ENCODE results near the gene MAP7D3. TPM values are rescaled to one million over a fixed set of nuclear protein-coding genes. Genes with fewer than 3 reads are reported as not detected.

MAP7D3 gene
- total RNA-seq, 1 donor from 2014 or later, result 10.3 TPM

- no peak for TF ChIP-seq CTCF (conservative IDR thresholded peaks at IDR 0.05)
- Mint-ChIP-seq H3K4me1 (ENCODE audit: unreplicated experiment) (peaks cover 10% of the 10 kb centered on the region), H3K27ac (no peak overlapping the region), H3K36me3 (no peaks in the 10 kb centered on the region), H3K4me3 (no peak overlapping the region), H3K9me3 (peaks cover 4% of the 10 kb centered on the region), H3K27me3 (no peaks in the 10 kb centered on the region)
- DNase-seq (ENCODE audit: extremely low spot score, unreplicated experiment), result no peak
Measured at GRCh38 chrX:136200466-136200865, 50.7 kb downstream of the MAP7D3 start.

GRCh38 chrX:136199365-136199764 is 51.8 kb downstream of the MAP7D3 start:
- Mint-ChIP-seq H3K9me3 (peaks cover 4% of the 10 kb centered on the region), H3K4me1 (ENCODE audit: unreplicated experiment) (peaks cover 10% of the 10 kb centered on the region), H3K27me3 (no peaks in the 10 kb centered on the region), H3K4me3 (no peak overlapping the region), H3K27ac (no peak overlapping the region), H3K36me3 (no peaks in the 10 kb centered on the region)
- no peak for TF ChIP-seq CTCF (conservative IDR thresholded peaks at IDR 0.05)
- DNase-seq (ENCODE audit: extremely low spot score, unreplicated experiment), result no peak

- no peak for TF ChIP-seq CTCF (conservative IDR thresholded peaks at IDR 0.05)
Measured at GRCh38 chrX:136198678-136199243, 52.4 kb downstream of the MAP7D3 start.

GRCh38 chrX:136198010-136198409 is 53.2 kb downstream of the MAP7D3 start:
- Mint-ChIP-seq H3K27me3 (no peaks in the 10 kb centered on the region), H3K27ac (no peak overlapping the region), H3K9me3 (peaks cover 4% of the 10 kb centered on the region), H3K4me1 (ENCODE audit: unreplicated experiment) (peaks cover 7% of the 10 kb centered on the region), H3K4me3 (peak overlapping the region; percentile 4), H3K36me3 (no peaks in the 10 kb centered on the region)
- TF ChIP-seq CTCF (conservative IDR thresholded peaks at IDR 0.05), result no peak
- no peak for DNase-seq (ENCODE audit: extremely low spot score, unreplicated experiment)

More at GRCh38 chrX:136198678-136199243, 52.4 kb downstream of the MAP7D3 start:
- Mint-ChIP-seq H3K4me3 (no peak overlapping the region), H3K36me3 (no peaks in the 10 kb centered on the region), H3K4me1 (ENCODE audit: unreplicated experiment) (peaks cover 10% of the 10 kb centered on the region), H3K27me3 (no peaks in the 10 kb centered on the region), H3K27ac (no peak overlapping the region), H3K9me3 (peaks cover 4% of the 10 kb centered on the region)
- no peak for DNase-seq (ENCODE audit: extremely low spot score, unreplicated experiment)

GRCh38 chrX:136196691-136197155 is 54.5 kb downstream of the MAP7D3 start:
- DNase-seq (ENCODE audit: extremely low spot score, unreplicated experiment), result no peak
- H3K36me3 Mint-ChIP-seq, result no peaks in the 10 kb centered on the region
- peaks cover 4% of the 10 kb centered on the region for H3K9me3 Mint-ChIP-seq
- no peak overlapping the region for H3K4me3 Mint-ChIP-seq
- no peaks in the 10 kb centered on the region for H3K27me3 Mint-ChIP-seq
- H3K27ac Mint-ChIP-seq, result no peak overlapping the region
- TF ChIP-seq CTCF (conservative IDR thresholded peaks at IDR 0.05), result no peak
- H3K4me1 Mint-ChIP-seq (ENCODE audit: unreplicated experiment), result peaks cover 4% of the 10 kb centered on the region
